ENCODE measurements around the gene TMEM132E. TPM values are rescaled to one million over a fixed set of nuclear protein-coding genes. Genes with fewer than 3 reads are reported as not detected.

Gene TMEM132E
- polyA plus RNA-seq, 1 donor = 4.0 TPM

- DNase-seq = no peak
These were observed 56.5 kb downstream of the TMEM132E start for GRCh38 chr17:34635876-34636275.

DNA sequence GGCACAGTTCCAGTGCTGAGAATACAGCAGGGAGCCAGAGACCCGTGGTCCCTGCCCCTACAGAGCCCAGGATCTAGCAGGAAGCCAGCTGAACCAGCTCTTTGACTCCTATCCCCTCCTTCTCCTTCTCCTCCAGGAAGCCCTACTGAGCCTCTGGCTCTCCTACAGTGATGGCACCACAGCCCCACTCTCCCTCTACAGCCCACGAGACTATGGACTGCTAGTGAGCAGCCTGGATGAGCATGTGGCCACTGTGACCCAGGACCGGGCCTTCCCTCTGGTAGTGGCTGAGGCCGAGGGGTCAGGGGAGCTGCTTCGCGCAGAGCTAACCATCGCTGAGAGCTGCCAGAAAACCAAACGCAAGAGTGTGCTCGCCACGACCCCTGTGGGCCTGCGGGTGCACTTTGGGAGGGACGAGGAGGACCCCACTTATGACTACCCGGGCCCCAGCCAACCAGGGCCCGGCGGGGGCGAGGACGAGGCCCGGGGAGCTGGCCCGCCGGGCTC is 57.7 kb downstream of the TMEM132E start:
- no peak for DNase-seq

GRCh38 chr17:34637548-34638525 is 58.5 kb downstream of the TMEM132E start:
- DNase-seq = peak; percentile 84

GRCh38 chr17:34638526-34639260 is 59.3 kb downstream of the TMEM132E start:
- no peak for DNase-seq

DNA sequence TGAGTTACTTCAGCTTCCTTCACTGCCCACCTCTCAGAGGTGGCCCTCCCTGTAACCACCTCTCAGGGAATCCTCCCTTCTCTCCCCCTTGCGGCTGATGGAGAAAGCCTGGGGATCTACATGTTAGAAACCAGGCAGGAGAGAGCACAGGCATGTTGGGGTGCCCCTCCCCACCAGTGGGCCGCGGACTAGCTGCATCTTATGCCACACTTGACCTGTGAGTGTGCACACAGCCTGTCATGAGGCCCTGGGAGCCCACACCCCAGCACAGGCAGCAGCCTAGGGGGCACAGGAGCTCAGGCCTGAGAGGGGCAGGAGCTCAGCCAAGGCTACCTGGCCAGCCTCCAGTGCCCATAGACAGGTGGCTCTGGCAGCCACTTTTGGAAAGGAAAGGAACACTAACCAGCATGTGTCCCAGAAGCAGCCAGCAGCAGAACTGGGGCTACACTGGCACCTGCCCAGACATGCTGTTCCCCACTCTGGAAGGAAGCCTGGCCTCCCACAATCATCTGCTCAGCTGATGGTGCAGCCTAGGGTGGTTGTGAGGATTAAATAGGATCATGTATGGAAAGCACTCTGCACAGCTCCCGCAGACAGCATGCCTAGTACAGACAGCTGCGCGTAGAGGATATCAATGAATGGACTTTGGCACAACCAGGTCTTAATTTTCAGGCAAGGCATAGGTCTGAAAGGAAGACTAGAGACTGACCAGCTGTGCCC is 60.5 kb downstream of the TMEM132E start:
- DNase-seq = no peak

DNA sequence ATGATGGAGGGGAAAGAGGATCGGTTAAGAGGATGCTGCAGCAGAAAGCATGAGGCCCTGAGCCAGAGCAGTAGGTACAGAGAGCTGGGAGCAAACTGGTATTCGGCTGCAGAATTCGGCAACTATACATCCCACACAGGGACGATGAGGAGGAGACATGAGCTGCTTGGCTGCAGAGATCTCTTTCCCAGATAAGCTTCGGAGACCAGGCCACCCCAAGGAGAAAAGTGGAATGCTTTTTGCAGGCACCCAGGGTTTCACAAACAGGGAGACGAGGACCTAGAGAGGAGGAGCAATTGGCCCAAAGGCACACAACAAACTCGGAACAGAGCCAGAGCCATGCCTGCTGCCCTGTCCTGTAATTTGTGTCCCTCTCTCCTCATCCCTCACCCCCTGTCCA is 62.0 kb downstream of the TMEM132E start:
- no peak for DNase-seq

DNA sequence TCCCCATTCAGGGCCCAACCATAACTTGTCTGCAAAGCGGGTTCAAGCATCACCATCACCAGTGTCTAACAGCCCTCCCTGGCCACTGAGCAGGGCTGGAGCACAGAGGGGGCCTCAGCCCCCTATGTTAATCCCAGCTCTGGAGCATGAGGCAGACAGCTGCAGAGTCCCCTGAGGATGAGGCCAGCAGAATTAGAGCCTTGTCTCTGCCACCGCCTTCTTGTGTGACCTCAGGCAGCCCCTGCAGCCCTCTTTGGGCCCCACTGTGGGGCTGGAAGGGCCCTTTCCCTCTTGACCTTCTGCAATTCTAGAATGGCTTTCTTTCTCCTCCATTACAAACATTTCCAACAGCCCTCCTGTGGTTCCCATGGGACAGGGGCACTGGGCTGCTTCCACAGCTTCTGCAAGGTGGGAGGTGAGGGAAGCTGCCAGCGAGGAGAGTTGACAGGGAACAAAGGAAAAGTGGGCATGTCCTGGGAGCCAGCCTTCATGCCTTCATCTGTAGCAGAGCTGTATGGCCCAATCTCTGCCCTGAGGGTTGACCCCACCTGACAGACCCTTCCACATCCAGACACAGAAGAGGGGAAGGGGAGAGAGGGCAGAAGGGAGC is 65.7 kb downstream of the TMEM132E start:
- DNase-seq = no peak

DNA sequence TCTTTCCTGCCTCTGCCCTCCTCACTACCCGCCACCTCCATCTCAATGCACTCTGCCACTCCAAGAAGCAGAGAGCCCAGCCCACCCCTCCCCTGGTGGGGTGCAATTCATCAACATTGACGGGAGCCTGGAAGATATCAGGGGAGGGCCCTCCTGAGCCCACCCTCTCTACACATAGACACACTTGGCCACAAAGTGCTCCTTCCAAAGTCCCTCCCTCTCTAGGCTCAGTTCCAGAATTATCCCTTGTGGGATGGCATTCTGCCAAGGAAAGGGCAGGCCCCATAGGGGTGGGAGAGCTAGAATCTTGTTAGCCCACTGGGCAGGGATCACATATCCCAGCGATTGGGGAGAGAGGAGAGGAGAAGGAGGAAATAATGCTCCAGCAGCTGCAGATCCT is 66.2 kb downstream of the TMEM132E start:
- peak; percentile 69 for DNase-seq

DNA sequence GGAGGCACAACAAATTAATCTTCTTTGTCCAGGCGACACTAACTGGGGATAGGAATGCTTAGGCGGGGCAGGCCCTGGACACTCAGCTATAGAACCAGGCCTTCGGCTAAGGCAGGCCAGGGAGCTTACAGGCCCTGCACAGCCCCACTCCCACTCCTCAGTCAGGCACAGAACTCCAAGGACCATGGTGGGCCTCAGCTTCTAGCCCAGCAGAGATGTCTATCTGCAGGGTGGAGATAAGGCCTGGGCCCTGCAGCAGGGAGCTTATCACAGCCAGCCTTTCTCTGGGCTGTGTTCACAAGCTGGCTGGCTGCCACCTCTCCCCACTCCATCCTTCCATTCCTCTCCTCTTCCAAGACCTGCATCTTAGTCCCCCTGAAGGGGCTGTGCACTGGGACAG is 68.1 kb downstream of the TMEM132E start:
- no peak for DNase-seq

- no peak for DNase-seq
These were observed 70.8 kb downstream of the TMEM132E start for GRCh38 chr17:34650051-34650750.

DNA sequence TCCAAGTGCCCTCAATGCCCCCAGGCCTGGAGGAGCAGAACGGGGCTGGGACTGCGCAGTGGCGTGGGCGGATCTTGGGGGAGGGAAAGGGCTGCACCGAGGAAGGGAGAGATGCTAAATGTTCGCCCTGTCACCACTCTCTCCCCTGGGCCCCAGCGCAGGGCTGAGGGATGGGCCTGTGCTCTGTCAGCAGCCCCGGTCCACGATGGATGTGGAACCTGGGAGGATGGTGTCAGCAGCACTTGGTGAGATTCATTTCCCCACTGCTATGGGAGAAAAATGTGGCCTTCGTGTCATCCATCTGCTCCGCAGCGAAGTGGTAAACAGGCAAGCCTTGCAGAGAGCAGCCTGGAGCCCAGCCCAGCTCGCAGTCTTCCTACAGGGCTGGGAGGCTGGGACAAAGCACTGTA is 72.0 kb downstream of the TMEM132E start:
- DNase-seq = no peak

- DNase-seq = no peak
These were observed 72.7 kb downstream of the TMEM132E start for GRCh38 chr17:34652021-34652555.

DNA sequence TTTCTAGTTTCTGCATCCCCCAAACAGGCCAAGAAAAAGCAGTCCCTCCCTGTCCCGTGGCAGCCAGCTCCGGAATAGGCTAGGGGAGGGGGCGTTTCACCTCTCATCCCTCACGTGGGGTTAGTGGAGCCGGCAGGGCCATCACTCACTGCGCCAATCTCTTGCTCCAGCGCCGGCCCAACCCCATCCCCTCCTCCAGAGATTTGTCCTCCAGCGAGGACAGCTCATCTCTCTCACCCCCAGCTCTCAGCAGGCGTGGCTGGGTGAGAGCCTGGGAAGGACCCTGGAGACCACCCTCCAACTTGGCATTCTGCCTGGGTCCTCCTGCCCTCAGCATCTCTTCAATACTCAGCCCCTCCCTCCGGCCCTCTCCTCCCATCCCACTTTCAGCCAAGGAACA is 74.1 kb downstream of the TMEM132E start:
- DNase-seq = no peak

DNA sequence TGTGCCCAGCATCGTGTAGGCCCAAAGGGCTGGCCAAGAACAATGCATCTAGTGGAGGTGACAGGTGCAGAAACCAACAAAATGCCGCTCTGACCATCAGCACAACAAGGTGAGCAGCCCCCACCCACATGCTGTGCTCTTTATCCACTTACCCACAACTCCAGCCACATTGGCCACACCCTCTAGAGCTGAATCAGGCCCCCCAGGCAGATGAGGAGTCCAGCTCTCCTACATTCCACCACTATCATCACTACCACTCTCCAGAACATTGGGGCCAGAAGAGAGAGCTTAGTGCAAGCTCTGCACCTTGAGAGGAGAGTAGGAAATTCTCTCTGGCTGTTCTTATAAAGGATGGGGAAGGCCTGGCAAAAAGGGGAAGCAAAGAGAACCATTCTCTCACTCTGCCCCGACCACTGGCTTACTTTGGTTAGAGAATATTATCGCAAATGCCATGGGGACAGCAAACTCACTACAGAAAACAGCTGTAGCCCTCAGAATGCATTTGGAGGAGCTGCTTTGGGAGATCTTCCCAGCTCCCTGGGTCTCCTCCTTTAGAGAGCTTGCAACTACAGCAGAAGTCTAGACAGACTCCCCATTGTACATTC is 75.0 kb downstream of the TMEM132E start:
- DNase-seq = no peak

DNA sequence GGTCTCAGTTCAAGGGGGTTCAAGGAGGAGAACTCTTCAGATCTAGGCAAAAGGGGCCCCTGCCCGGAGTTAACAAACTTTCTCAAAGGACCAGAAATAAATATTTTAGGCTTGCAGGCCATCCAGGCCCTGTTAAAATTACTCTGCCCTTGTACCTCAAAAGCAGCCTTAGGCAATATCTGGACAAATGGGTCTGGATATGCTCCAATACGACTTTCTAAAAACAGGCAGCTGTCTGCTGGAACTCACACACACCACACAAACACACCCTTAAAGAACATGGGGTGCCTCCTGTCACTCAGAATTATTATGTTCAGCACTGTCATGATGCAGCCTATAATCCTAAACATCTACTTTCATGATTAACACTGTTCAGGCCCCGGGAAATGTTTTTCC is 75.5 kb downstream of the TMEM132E start:
- no peak for DNase-seq

DNA sequence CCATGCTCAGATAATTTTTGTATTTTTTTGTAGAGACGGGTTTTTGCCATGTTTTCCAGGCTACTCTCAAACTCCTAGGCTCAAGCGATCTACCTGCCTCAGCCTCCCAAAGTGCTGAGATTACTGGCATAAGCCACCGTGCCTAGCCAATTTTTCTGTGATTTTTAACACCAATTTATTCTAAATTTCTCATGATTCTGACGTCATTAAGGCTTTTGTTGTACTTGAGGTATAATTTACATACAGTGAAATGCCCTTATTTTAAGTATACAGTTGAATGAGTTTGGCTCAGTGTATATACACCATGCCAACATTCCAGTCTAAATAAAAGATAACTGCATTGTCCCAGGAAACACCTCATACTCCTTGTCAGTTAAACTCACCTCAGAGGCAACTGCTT is 77.4 kb downstream of the TMEM132E start:
- no peak for DNase-seq

DNA sequence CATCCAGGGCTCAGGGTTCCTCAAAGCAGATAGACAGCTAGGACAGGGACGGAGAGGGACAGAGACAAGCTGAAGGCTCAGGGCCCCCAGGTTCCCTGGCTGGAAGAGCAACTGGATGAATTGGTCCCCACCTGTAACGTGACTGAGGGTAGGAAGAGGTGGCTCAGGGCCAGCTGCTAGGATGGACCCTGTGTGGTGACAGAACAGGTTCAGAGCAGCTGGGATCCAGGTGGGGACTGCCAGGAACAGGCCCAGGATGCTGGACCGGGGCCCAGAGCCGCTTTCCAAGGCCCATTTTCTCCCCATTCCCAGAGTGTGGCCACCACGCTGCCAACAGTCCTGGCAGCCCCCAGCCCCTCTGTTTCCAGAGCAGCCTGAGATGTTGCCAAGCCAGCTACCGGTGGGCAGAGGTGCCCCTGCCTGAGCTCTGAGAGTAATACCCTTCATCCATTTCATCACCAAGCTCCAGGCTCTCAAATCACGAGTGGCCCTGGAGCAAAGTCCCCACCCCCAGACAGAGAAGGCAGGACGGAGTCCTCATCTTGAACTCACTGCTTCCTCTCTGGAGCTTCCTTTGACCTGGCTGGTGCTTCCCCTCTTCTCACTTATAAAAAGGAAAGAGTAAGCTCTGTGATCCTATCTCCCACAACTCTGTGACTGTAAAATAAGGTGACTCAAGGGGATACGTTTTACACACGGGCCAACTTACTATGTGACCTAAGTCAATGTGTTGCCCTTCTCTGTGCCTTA is 79.6 kb downstream of the TMEM132E start:
- no peak for DNase-seq

GRCh38 chr17:34663714-34664113 is 84.3 kb downstream of the TMEM132E start:
- DNase-seq = no peak

DNA sequence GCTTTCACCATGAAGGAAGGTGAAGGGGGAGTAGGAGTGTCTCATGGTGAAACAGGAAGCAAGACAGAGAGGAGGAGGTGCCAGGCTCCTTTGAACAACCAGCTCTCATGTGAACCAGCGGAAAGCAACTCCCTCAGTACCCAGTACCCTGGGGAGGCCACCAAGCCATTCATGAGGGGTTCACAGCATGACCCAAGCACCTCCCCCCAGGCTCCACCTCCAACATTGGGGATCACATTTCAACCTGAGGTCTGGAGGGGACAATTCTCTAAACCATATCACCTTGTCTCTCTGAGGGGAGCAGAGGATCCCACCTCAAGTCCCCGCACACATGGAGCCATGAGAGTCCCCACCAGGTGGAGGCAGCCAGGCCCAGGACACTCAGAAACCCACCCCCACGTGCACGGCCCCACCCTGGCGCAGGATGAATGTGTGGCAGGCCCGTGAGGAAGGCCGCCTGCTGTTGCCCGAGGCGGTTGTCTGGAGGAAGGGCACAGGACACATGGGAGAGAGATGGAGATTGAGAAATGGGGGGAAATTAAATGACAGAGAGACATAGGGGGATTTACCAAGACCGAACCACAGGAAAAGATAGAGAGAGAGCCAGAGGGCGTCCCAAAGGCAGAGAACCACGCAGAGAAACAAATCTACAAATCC is 85.9 kb downstream of the TMEM132E start:
- no peak for DNase-seq

All from left kidney (tissue), 2 donors.